VCaP (cell line): ENCODE measurements around the gene SYNE1.

Source experiments
- H3K27ac ChIP-seq: fragments of 450-650 bp; 2 replicates; pipeline ENCODE4 v1.5.1; 2017
- TF ChIP-seq, protein P1 (sequence below): fragments of 450-650 bp; conservative IDR thresholded peaks from 2 replicates; pipeline ENCODE4 v1.5.1; 2017; ENCODE audit warnings: mild to moderate bottlenecking, moderate library complexity

Gene SYNE1

DNA sequence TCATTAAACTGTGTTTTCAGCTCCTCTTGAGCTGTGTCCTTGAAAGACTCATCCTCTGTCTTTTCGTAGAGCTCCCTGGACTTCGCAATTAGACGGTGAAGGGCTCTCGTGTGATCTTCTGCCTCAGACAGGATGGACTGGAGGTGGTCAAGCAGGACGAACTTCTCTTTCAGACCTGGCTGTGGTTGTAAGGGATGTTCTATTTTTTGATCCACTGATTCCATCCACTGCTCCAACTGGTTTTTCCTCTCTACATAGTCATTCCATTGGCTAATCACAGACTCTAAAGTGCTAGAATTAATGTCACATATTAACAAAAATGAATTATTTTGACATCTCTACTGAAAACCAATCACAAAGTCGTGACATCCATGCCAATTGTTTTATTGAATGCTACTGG is 250.1 kb downstream of the SYNE1 start:
- no peak overlapping the region for H3K27ac ChIP-seq
- TF ChIP-seq, protein P1, sequence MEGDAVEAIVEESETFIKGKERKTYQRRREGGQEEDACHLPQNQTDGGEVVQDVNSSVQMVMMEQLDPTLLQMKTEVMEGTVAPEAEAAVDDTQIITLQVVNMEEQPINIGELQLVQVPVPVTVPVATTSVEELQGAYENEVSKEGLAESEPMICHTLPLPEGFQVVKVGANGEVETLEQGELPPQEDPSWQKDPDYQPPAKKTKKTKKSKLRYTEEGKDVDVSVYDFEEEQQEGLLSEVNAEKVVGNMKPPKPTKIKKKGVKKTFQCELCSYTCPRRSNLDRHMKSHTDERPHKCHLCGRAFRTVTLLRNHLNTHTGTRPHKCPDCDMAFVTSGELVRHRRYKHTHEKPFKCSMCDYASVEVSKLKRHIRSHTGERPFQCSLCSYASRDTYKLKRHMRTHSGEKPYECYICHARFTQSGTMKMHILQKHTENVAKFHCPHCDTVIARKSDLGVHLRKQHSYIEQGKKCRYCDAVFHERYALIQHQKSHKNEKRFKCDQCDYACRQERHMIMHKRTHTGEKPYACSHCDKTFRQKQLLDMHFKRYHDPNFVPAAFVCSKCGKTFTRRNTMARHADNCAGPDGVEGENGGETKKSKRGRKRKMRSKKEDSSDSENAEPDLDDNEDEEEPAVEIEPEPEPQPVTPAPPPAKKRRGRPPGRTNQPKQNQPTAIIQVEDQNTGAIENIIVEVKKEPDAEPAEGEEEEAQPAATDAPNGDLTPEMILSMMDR: no peak

- TF ChIP-seq, protein P1: no peak
- no peak overlapping the region for H3K27ac ChIP-seq
Measured at GRCh38 chr6:152386131-152386530, 251.0 kb downstream of the SYNE1 start.

DNA sequence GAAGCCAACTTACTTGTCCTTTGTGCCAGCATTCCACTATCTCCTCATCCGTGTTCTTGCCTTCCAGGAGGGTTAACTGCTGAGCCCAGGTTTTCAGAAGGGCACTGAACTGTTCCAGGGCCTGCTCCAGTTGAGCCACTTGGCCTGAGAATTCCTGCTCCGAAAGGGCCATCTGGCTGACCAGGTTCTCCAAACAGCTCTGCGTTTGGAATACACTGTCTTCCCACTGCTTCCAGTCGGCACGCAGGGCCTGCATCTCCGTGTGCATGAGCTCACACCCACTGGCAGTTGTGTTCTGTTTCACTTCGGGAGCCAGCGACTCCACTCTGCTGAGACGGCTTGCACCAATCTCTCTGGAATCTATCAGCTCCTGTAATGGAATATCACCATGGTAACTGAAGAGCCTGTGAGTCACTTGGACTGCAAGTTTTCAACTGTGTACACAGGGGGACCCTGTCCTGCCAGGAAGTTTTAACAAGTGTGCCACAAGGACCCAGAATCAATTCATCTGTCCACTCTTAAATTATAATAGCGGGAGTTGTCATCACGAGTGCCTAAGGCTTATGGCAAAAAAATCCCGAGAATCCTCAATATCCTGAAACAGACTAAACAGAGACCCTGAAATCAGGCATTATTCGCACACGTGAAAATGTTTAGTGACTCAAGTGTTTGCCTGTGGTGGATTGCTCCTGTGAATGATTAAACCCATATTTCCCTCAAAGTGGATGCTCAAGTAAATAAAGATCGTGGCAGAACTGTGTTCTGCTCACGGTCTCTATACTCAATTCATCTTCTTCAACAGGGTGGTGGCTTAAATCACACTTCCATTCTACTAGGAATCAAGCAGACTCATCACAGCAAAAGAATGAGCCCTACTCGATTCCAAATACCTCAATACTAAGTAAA is 255.9 kb downstream of the SYNE1 start:
- no peak overlapping the region for H3K27ac ChIP-seq
- TF ChIP-seq, protein P1: no peak

DNA sequence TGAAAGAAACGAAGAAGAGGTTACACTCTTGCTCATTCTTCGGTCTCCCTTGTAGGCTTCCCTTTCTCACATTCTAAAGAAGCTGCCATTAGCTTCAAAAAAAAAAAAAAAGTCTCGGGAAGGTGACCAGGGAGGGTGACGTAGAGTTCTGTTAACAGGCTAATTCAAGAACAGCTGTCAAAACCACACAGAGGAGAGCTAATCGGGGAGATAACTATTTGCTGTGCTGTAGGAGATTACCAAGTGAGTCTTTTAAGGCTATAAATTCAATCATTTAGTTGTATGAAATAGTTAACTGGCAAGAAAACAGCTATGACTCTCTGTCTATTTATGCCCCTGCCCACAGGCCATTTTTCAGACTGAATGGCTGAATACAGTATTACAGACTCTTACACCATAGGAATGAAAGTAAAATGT is 256.8 kb downstream of the SYNE1 start:
- H3K27ac ChIP-seq: no peak overlapping the region
- TF ChIP-seq, protein P1: no peak

- TF ChIP-seq, protein P1: no peak
- no peak overlapping the region for H3K27ac ChIP-seq
Measured at GRCh38 chr6:152379423-152379822, 257.7 kb downstream of the SYNE1 start.

DNA sequence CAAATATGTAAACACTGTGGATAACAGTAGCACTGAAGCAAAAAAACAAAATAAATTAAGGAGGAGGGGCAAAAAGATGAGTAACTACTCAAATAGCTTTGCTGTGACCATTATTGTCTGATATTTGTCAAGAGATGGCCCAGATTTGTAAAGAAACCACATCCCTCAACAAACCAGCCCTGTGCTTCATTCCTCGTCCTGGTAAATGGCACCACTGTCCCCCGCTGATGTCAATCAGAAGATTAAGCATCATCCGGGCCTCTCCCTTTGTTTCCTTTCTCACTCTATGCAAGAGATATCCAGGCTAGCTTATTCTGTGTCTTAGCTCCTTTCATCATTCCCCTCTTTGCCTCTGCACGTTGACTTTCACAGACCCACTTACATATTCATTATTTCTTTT is 259.0 kb downstream of the SYNE1 start:
- TF ChIP-seq, protein P1: no peak
- no peak overlapping the region for H3K27ac ChIP-seq

DNA sequence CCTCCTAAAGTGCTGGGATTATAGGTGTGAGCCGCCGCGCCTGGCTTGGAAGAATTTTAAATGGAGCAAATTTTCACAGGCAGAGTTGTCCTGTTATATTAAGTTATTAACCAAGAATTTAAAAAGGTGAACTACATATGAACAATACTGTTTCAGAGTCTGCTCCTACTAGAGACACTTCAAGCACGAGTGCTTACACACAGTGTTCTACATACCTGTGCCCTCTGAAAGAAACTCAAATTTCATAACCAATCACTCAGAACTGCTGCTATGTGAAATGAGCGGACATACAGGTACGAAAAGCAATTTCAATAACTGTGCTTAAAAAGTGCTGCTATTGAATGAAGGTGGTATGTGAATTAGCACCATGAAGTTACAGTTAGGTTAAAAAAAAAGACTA is 262.0 kb downstream of the SYNE1 start:
- no peak overlapping the region for H3K27ac ChIP-seq
- TF ChIP-seq, protein P1: no peak
